HG03066 (cell line): Measurements from ENCODE around the gene FAM111B.
A peak's percentile ranks its signal among the peaks of the same experiment; 100 is the strongest.

Experiments used
- ATAC-seq: cut with Tn5 transposase; IDR thresholded peaks from one replicate; pipeline ENCODE4 v1.9.1; 2021; ENCODE audit warnings: low read depth; ENCODE audit not compliant: unreplicated experiment

The FAM111B gene

DNA sequence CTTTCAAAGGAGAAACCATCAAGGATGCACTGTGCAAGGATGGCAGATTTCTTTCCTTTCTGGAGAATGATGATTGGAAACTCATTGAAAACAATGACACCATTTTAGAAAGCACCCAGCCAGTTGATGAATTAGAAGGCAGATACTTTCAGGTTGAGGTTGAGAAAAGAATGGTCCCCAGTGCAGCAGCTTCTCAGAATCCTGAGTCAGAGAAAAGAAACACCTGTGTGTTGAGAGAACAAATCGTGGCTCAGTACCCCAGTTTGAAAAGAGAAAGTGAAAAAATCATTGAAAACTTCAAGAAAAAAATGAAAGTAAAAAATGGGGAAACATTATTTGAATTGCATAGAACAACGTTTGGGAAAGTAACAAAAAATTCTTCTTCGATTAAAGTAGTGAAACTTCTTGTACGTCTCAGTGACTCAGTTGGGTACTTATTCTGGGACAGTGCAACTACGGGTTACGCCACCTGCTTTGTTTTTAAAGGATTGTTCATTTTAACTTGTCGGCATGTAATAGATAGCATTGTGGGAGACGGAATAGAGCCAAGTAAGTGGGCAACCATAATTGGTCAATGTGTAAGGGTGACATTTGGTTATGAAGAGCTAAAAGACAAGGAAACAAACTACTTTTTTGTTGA lies 45.4 kb downstream of the FAM111B start:
- ATAC-seq = peak; percentile 88

DNA sequence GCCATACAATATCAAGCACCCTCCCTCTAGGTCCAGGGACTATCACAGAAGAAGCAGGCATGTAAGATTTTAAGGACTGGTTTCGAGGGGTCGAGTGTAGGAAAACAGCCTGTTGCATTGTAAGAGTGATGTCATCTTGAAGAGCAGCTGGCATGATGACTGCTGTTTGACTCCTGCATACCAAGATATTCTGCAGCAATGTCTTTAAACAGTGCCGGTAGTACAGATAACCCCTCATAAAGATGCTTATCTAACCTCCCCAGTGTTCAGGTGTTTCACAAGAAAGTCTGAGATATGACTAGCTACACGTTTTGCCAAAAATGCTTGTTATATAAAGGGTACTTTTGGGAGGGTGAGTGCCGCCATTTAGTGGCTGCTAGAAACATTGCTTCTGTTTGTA lies 47.6 kb downstream of the FAM111B start:
- no peak for ATAC-seq

DNA sequence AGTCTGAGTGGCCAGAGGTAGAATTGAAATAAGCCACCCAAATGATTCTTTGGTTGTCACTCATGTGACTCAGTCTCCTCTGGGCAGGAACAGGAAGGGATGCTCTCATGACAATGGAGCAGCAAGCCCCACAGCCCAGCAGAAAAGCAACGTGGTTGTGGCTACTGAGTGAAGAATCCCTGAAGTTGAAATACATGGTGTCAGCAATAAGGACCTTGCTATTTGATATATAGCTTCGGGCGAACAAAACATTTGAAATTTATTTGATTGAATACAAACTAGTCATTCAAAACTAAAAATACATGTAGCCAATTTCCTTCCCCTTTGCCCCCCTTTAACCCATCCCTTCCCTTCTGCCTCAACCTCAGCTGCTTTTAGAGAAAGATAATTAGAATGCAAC lies 50.4 kb downstream of the FAM111B start:
- no peak for ATAC-seq

DNA sequence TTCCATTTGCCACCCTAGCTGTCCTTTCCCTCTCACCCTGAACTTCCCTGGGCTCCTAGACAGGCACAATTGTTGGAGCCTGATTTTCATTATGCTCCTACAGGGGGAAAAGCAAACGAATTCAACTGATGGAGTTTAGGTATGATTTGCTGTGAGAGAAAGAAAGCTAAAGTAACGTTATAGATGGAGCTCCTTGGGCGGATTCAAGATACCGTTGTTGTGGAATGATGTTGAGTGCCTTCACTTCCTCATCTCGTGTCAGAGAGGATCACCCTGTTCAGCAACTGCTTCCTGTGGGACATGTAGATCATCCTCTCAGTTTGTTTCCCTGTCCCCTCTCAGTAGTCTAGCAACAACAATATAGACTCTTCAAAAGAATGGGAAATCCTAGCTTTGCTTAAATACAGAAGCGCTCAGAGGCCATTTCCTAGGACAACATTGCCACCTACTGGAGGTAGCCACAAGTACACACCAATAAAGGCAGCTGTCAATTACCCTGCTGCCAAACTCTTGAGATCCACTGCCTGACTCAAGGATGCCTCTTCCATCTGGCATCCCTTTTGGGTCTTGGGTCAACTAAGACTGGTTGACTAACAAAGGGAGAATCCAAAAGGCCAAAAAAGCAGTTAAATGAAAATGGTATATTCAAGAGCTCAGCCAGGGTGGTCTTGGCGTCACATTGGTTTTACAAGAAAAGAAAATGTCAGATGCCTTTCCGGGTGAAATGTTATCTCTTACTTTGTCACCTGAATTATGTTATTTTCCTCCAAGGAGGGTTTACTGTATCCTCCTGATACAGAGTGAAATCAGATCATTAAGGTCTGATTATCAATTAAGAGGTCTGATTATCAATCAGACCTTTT lies 51.4 kb downstream of the FAM111B start:
- ATAC-seq = peak; percentile 94

DNA sequence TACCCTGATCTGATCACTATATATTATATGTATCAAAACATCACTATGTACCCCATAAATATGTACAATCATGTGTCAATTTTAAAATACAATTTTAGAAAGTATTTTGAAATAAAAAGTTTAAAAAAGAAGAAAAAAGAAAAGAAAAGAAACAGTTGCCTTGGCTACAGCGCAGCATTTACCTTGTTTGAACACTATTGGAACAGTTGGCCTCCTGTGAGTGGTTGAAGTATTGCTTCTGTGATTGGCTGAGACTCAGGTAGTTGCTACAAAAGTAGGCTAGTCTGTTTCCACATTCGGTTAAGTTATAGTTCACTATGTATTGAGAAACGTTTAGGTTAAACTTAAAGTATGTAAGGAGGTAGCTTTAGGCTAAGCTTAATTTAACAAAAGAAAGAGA lies 57.0 kb downstream of the FAM111B start:
- ATAC-seq = no peak

DNA sequence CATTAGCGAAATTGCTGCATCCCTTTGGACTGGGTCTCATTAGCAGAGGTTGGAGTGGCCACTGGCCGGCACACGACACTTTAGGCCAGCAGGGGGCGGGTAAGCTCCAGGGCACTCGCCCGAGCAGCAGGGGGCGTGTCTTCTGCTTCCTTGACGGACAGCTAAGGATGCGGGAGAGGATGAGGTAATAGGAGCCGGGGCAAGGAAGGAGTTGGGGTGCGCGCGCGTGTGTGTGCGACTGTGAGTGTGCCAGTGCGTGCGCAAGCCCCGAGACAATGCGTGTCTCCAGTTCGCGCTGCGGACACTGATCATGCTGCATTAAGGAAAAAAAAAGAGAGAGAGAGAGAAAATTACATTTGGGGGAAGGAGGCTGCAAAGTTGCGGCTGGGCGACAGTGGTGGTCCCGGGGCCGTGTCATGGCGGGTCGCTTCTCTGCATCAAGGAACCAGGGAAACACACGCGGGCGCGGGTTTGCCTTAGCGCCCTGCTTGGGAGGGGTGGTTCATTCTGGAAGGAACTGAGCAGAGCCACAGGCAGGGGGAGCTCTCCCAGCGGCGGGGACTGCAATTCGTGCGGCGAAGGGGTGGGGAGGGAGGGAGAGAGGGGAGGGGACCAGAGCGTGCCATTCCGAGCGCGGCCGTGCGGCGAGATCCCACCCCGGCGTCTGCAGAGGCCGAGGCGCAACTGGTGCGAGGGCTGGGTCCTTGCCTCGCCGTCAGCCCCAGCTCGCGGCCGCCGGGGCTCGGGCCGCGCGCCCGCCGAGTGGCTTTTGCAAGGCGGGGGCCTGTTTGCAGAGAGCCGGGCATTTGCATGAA lies 64.7 kb downstream of the FAM111B start, which contains the start of gene DTX4:
Gene DTX4 (plus strand): TSS at position 625 of the 815 bp plus-strand sequence. CDS start 464 bp downstream, outside the sequence.
- peak; percentile 71 for ATAC-seq

DNA sequence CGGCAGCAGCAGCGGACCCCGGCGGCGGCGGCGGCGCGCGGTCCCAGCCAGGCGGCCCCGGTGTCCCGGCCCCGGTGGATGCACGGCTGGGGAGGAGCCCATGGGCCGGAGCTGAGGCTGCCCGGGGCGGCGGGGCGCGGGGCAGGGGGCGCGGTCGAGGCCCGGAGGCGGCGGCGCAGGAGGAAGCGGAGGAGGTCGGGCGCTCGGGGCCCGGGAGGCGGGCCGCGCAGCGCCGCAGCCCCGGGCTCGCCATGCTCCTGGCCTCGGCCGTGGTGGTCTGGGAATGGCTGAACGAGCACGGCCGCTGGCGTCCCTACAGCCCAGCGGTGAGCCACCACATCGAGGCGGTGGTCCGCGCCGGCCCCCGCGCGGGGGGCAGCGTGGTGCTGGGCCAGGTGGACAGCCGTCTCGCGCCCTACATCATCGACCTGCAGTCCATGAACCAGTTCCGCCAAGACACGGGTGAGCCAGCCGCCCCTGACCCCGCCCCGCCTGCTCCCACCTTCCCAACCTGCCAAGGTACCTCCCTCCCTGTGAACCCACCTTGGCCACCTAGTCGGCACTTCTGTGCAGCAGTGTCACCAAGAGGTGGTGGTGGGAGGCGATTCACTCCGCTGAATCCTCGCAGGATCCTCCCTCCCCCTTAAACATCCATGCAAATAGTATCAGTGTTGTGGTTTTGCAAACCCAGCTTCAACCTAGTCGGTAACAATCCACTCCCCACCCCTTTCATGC lies 65.5 kb downstream of the FAM111B start:
- ATAC-seq = peak; percentile 28

DNA sequence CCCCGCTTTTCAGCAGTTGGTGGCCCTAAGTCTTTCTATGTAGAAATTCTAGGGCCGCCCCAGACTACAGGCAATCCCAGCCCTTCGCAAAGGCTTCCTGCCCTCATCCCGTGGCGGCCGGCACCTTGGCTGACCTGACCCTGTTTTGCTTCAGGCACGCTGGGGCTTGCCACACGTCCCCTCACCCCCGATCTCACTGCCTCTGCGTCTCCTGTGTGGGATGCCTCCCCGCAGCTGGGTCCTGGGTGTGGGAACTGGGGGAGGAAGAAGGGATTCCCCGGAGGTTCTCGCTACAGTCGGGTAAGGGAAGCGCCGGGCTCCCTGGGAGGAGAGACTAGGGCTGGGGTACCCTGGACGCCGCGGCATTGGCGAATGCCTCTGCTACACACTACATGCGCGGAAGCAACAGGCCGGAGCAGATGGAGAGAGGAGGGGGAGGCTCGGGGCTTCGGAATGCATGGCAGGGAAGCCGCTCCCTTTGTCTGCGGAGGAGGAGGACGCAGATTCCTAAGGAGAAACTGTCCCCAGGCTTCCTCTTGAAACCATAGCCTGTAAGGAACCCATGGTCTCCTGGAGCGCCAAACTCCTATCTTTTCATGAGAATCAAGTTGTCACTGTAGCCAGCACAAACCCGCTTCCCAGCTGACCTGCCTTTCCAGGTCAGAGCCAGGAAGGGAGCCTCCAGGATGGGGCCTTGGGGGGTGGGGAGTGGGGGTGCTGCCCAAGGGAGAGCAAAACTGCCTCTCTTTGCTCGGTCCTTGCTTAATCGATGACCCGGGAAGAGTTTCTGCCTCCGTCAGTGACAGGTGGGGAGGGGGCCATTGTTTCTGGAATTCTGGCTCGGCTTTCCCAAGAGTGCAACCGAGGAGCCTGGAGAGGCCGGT lies 66.3 kb downstream of the FAM111B start:
- ATAC-seq = peak; percentile 5

DNA sequence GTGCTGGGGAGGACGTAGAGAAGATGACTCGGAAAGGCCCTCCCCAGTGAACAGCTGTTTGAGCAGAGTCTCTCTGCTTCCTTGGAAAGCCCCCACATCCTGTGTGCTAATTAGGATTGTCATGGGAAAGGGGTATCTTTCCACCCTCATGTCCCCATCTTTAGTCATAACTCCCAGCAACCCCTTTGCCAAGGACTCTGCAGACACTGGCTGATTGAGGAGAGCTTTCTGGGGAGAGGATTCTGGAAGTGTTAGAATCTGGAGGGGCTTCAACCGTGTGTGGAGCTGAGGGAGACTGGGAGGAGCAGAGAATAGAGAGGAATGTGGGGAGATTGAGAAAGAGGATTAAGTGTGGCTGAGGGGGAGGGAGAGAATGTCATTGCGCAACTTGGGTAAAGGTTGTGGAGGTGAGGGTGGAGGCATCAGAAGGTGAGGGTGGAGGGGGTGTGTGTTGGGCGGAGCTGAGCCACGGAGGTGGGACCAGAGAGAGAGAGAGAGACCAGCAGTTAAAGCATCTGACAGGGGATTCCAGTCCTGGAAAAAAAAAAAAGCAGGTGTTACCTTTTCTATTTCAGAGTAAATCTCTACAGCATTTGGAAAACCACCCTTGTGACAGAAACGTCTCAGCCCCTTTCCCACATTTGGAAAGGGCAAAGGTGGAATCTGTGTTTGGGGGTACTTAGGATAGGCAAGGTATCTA lies 67.1 kb downstream of the FAM111B start:
- no peak for ATAC-seq

DNA sequence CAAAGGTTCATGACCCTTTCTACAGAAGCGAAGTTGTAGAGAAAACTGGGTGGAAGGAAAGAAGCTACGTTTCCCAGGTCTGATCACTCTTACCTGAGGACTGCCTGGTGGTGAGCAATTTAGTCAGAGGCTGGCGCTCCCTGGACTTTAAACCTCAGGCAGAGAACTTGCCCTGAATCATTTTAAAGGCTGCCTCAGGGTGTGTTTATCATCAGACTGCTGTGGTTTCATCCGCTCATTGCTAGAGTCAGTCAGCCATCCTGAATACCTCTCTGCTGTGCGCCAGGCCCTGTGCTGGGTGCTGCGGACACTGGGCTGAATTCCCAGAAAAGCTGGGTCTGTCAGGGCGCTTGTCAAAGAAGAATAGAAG lies 67.6 kb downstream of the FAM111B start:
- ATAC-seq = no peak

DNA sequence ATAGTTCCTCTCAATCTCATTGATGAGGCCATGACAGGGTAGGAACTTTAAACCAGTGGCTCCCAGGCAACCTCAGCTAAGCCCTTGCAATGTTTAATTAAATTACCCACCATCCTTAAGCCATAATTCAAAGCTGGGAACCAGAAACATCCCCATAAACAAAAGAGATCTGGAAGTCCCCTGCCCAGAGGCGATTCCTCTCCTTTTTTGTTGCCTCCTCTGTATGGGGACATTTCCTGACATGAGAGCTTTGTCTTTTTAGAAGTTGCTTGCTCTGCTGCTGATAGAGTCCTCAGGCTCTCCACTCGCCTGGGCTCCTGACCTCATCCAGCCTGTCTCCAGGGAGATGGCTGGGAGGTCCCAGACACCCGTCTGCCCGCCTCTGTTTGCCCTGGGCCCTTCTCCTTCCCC lies 68.1 kb downstream of the FAM111B start:
- ATAC-seq = no peak

DNA sequence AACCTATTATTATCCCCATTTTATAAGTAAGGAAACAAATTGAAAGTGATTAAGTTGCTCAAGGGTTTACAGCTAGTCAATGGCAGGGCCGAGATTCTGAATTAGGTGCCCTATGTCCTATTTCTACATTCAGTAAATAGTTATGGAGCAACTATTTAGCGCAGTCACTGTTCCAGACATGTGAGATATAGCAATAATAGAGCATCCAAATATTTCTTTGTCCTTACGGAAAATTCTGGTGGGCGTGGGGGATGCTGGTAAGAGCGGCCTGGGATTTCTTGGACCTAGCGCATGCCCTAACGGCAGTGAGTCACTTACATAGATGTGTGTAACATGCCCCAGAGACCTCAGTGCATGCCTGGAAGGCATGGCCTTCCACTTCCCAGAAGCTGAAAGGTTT lies 69.3 kb downstream of the FAM111B start:
- ATAC-seq = no peak
